ENCODE measurements around the gene F7. TPM values are rescaled to one million over a fixed set of nuclear protein-coding genes. Genes with fewer than 3 reads are reported as not detected.

Gene F7
- total and polyA plus RNA-seq, 2 donors (not counting 1 experiment from before 2014, with no cell fraction given) = not detected

GRCh38 chr13:113135281-113135760 lies 29.7 kb downstream of the F7 start:
- H3K36me3 ChIP-seq (replicated peaks in 1 of 2; ENCODE audit: control extremely low read depth in 1 of 2, control insufficient read depth in 1 of 2, extremely low read depth in 1 of 2, insufficient read depth in 2 of 2, low read length in 1 of 2) = no peaks in the 10 kb centered on the region
- ATAC-seq (ENCODE audit: low read depth) = no peak
- peaks cover 39% of the 10 kb centered on the region for H3K27me3 Mint-ChIP-seq
- H3K27ac Mint-ChIP-seq = no peak overlapping the region
- intact Hi-C loops (cut with micrococcal nuclease) = no loop called here
- no peaks in the 10 kb centered on the region for H3K79me2 ChIP-seq (ENCODE audit: control insufficient read depth, insufficient read depth, low read length)
- peaks cover 0 to 3% (median 0%) of the 10 kb centered on the region in 3 donors for H3K9me3 ChIP-seq (ENCODE audit: control extremely low read depth in 1 of 3, control insufficient read depth in 2 of 3, insufficient read depth in 1 of 3, low read length in 2 of 3)
- ChIA-PET CTCF (no interaction called here), POLR2A (no interaction called here)
- H3K4me1 Mint-ChIP-seq = no peaks in the 10 kb centered on the region
- no peak for DNase-seq
- H3K9me3 Mint-ChIP-seq (ENCODE audit: insufficient read depth) = no peaks in the 10 kb centered on the region
- H3K4me3 ChIP-seq (ENCODE audit: control extremely low read depth in 1 of 5, extremely low read depth in 1 of 5, insufficient read depth in 1 of 5, low read depth in 2 of 5, low read length in 4 of 5) = no peak overlapping the region
- H3K4me1 ChIP-seq (ENCODE audit: control insufficient read depth in 2 of 2, insufficient read depth in 2 of 2, low read length in 2 of 2) = no peaks in the 10 kb centered on the region
- TF ChIP-seq CTCF (IDR thresholded peaks at IDR 0.05) (no peak), EZH2 (IDR thresholded peaks at IDR 0.05; ENCODE audit: borderline replicate concordance, insufficient read depth, low read depth, low read length, poor library complexity, severe bottlenecking) (no peak)
- no peak overlapping the region for H3K4me3 Mint-ChIP-seq
- 100% methylated on average over 1 of the region's 2 CpGs for WGBS (ENCODE audit: insufficient coverage)
- H4K20me1 ChIP-seq (ENCODE audit: control insufficient read depth, insufficient read depth, low read length, poor library complexity, severe bottlenecking) = no peaks in the 10 kb centered on the region
- H3K27ac ChIP-seq (ENCODE audit: low read length in 2 of 2) = no peak overlapping the region
- H2AFZ ChIP-seq (ENCODE audit: insufficient read depth, low read depth, low read length, poor library complexity, severe bottlenecking) = no peak overlapping the region
- H3K27me3 ChIP-seq (replicated peaks in 1 of 4; ENCODE audit: control extremely low read depth in 1 of 4, control insufficient read depth in 3 of 4, insufficient read depth in 4 of 4, low read length in 3 of 4) = peaks cover 0 to 10% (median 5%) of the 10 kb centered on the region in 4 experiments
- no peak overlapping the region for H3K9ac ChIP-seq (ENCODE audit: low read length)
- H3K4me2 ChIP-seq (replicated peaks; ENCODE audit: low read depth, low read length, poor library complexity, severe bottlenecking) = no peak overlapping the region

- no peaks in the 10 kb centered on the region for H3K4me1 Mint-ChIP-seq
- Histone ChIP-seq H3K27ac (ENCODE audit: low read length in 2 of 2) (no peak overlapping the region), H3K79me2 (ENCODE audit: control insufficient read depth, insufficient read depth, low read length) (no peaks in the 10 kb centered on the region), H3K9ac (ENCODE audit: low read length) (no peak overlapping the region), H2AFZ (ENCODE audit: insufficient read depth, low read depth, low read length, poor library complexity, severe bottlenecking) (no peak overlapping the region), H3K36me3 (replicated peaks in 1 of 2; ENCODE audit: control extremely low read depth in 1 of 2, control insufficient read depth in 1 of 2, extremely low read depth in 1 of 2, insufficient read depth in 2 of 2, low read length in 1 of 2) (no peaks in the 10 kb centered on the region), H3K4me2 (replicated peaks; ENCODE audit: low read depth, low read length, poor library complexity, severe bottlenecking) (no peak overlapping the region), H4K20me1 (ENCODE audit: control insufficient read depth, insufficient read depth, low read length, poor library complexity, severe bottlenecking) (no peaks in the 10 kb centered on the region), H3K4me1 (ENCODE audit: control insufficient read depth in 2 of 2, insufficient read depth in 2 of 2, low read length in 2 of 2) (no peaks in the 10 kb centered on the region), H3K27me3 (replicated peaks in 1 of 4; ENCODE audit: control extremely low read depth in 1 of 4, control insufficient read depth in 3 of 4, insufficient read depth in 4 of 4, low read length in 3 of 4) (peaks cover 0 to 2% (median 0%) of the 10 kb centered on the region in 4 experiments), H3K9me3 (ENCODE audit: control extremely low read depth in 1 of 3, control insufficient read depth in 2 of 3, insufficient read depth in 1 of 3, low read length in 2 of 3) (peaks cover 0 to 3% (median 0%) of the 10 kb centered on the region in 3 donors), H3K4me3 (ENCODE audit: control extremely low read depth in 1 of 5, extremely low read depth in 1 of 5, insufficient read depth in 1 of 5, low read depth in 2 of 5, low read length in 4 of 5) (no peak overlapping the region)
- no peaks in the 10 kb centered on the region for H3K9me3 Mint-ChIP-seq (ENCODE audit: insufficient read depth)
- ChIA-PET CTCF (no interaction called here), POLR2A (no interaction called here)
- peaks cover 24% of the 10 kb centered on the region for H3K27me3 Mint-ChIP-seq
- ATAC-seq (ENCODE audit: low read depth) = no peak
- intact Hi-C loops (cut with micrococcal nuclease) = no loop called here
- TF ChIP-seq EZH2 (IDR thresholded peaks at IDR 0.05; ENCODE audit: borderline replicate concordance, insufficient read depth, low read depth, low read length, poor library complexity, severe bottlenecking) = no peak
- no peak for TF ChIP-seq CTCF (IDR thresholded peaks at IDR 0.05)
- no peak overlapping the region for H3K4me3 Mint-ChIP-seq
- no peak overlapping the region for H3K27ac Mint-ChIP-seq
- DNase-seq = no peak
- WGBS (ENCODE audit: insufficient coverage) = 97% methylated on average over 9 of the region's 11 CpGs
Observed at GRCh38 chr13:113137691-113138298, 32.2 kb downstream of the F7 start.

All from B cell (primary cell).